ENCODE data around the gene EGLN2. TPM values are rescaled to one million over a fixed set of nuclear protein-coding genes. Genes with fewer than 3 reads are reported as not detected.

Gene EGLN2
- total and polyA plus RNA-seq, 10 of the 15 experiments (the other 5 are each of a cell fraction or from before 2014, with no cell fraction given): 8.6 to 93.0 (median 66.8) TPM

DNA sequence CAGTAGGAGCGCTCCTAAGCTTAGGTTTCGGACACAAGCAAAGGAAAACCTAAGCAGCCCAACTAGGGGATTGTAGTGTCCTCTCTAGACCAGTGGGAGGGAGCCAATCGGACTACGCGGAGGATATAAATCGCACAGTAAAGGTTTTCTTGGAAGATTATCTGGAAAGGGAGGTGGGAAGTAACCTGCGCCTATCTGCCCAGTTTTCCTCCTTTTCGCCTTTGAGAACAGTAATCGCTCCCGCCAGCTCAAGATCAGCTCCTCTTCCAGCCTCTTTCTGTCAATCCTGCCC lies 21.4 kb upstream of the EGLN2 start (continued):
- TF ChIP-seq GABPA (IDR thresholded peaks at IDR 0.05; ENCODE audit: low read depth): no peak
- TF ChIP-seq, protein P1, sequence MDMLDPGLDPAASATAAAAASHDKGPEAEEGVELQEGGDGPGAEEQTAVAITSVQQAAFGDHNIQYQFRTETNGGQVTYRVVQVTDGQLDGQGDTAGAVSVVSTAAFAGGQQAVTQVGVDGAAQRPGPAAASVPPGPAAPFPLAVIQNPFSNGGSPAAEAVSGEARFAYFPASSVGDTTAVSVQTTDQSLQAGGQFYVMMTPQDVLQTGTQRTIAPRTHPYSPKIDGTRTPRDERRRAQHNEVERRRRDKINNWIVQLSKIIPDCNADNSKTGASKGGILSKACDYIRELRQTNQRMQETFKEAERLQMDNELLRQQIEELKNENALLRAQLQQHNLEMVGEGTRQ (IDR thresholded peaks at IDR 0.05; ENCODE audit: borderline replicate concordance, low read depth, low read length): no peak
- TF ChIP-seq ZSCAN29 (IDR thresholded peaks at IDR 0.05): no peak
- TF ChIP-seq ESRRA (IDR thresholded peaks at IDR 0.05; ENCODE audit: low read length): 0 out of 2 replicates have a peak, but pooled peaks have one; percentile 36
- TF ChIP-seq, protein P2, sequence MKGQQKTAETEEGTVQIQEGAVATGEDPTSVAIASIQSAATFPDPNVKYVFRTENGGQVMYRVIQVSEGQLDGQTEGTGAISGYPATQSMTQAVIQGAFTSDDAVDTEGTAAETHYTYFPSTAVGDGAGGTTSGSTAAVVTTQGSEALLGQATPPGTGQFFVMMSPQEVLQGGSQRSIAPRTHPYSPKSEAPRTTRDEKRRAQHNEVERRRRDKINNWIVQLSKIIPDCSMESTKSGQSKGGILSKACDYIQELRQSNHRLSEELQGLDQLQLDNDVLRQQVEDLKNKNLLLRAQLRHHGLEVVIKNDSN (IDR thresholded peaks at IDR 0.05; ENCODE audit: borderline replicate concordance, extremely low read length, insufficient read depth, low read depth, low read length): no peak
- no peak for TF ChIP-seq CREM (IDR thresholded peaks at IDR 0.05; ENCODE audit: low read depth)
- TF ChIP-seq TCF7 (IDR thresholded peaks at IDR 0.05; ENCODE audit: borderline replicate concordance): no peak
- TF ChIP-seq NBN (IDR thresholded peaks at IDR 0.05): peak; percentile 47
- no peak for TF ChIP-seq ASH2L (IDR thresholded peaks at IDR 0.05; ENCODE audit: borderline replicate concordance, low read depth)
- no peak for TF ChIP-seq KDM1A (IDR thresholded peaks at IDR 0.05; ENCODE audit: borderline replicate concordance)
- TF ChIP-seq EGR1 (IDR thresholded peaks at IDR 0.05; ENCODE audit: borderline replicate concordance in 1 of 2, low read depth in 2 of 2, low read length in 2 of 2): no peak
- TF ChIP-seq, protein P3, sequence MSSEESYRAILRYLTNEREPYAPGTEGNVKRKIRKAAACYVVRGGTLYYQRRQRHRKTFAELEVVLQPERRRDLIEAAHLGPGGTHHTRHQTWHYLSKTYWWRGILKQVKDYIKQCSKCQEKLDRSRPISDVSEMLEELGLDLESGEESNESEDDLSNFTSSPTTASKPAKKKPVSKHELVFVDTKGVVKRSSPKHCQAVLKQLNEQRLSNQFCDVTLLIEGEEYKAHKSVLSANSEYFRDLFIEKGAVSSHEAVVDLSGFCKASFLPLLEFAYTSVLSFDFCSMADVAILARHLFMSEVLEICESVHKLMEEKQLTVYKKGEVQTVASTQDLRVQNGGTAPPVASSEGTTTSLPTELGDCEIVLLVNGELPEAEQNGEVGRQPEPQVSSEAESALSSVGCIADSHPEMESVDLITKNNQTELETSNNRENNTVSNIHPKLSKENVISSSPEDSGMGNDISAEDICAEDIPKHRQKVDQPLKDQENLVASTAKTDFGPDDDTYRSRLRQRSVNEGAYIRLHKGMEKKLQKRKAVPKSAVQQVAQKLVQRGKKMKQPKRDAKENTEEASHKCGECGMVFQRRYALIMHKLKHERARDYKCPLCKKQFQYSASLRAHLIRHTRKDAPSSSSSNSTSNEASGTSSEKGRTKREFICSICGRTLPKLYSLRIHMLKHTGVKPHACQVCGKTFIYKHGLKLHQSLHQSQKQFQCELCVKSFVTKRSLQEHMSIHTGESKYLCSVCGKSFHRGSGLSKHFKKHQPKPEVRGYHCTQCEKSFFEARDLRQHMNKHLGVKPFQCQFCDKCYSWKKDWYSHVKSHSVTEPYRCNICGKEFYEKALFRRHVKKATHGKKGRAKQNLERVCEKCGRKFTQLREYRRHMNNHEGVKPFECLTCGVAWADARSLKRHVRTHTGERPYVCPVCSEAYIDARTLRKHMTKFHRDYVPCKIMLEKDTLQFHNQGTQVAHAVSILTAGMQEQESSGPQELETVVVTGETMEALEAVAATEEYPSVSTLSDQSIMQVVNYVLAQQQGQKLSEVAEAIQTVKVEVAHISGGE (CRISPR knock-in tag; IDR thresholded peaks at IDR 0.05): no peak
- TF ChIP-seq, protein P4, sequence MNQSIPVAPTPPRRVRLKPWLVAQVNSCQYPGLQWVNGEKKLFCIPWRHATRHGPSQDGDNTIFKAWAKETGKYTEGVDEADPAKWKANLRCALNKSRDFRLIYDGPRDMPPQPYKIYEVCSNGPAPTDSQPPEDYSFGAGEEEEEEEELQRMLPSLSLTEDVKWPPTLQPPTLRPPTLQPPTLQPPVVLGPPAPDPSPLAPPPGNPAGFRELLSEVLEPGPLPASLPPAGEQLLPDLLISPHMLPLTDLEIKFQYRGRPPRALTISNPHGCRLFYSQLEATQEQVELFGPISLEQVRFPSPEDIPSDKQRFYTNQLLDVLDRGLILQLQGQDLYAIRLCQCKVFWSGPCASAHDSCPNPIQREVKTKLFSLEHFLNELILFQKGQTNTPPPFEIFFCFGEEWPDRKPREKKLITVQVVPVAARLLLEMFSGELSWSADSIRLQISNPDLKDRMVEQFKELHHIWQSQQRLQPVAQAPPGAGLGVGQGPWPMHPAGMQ (IDR thresholded peaks at IDR 0.05; ENCODE audit: borderline replicate concordance): no peak
- TF ChIP-seq RELA (IDR thresholded peaks at IDR 0.05; ENCODE audit: borderline replicate concordance, partially characterized antibody): peak; percentile 14
- TF ChIP-seq PML (IDR thresholded peaks at IDR 0.05; ENCODE audit: low read length): peak; percentile 93
- peak; percentile 69 for TF ChIP-seq SMAD1 (IDR thresholded peaks at IDR 0.05; ENCODE audit: low read depth, partially characterized antibody)
- no peak for TF ChIP-seq TCF3 (IDR thresholded peaks at IDR 0.05; ENCODE audit: borderline replicate concordance, insufficient read depth, low read depth, low read length)
- TF ChIP-seq NFYA (IDR thresholded peaks at IDR 0.05; ENCODE audit: borderline replicate concordance, low read depth, low read length): peak; percentile 51; the same call in 1 of the 2 replicates
- TF ChIP-seq SIX5 (IDR thresholded peaks at IDR 0.05; ENCODE audit: low read depth, low read length, severe bottlenecking): no peak
- TF ChIP-seq SPI1 (IDR thresholded peaks at IDR 0.05; ENCODE audit: borderline replicate concordance, insufficient read depth, low read depth, low read length): no peak
- TF ChIP-seq, protein P5, sequence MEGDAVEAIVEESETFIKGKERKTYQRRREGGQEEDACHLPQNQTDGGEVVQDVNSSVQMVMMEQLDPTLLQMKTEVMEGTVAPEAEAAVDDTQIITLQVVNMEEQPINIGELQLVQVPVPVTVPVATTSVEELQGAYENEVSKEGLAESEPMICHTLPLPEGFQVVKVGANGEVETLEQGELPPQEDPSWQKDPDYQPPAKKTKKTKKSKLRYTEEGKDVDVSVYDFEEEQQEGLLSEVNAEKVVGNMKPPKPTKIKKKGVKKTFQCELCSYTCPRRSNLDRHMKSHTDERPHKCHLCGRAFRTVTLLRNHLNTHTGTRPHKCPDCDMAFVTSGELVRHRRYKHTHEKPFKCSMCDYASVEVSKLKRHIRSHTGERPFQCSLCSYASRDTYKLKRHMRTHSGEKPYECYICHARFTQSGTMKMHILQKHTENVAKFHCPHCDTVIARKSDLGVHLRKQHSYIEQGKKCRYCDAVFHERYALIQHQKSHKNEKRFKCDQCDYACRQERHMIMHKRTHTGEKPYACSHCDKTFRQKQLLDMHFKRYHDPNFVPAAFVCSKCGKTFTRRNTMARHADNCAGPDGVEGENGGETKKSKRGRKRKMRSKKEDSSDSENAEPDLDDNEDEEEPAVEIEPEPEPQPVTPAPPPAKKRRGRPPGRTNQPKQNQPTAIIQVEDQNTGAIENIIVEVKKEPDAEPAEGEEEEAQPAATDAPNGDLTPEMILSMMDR (IDR thresholded peaks at IDR 0.05 in 2 of 3, conservative IDR thresholded peaks at IDR 0.05 in 1 of 3; ENCODE audit: control insufficient read depth in 2 of 3, extremely low read depth in 1 of 3, insufficient read depth in 1 of 3, low read depth in 3 of 3, low read length in 3 of 3): no peak
- no peak for TF ChIP-seq ZNF384 (IDR thresholded peaks at IDR 0.05; ENCODE audit: borderline replicate concordance, low read depth, low read length)
- TF ChIP-seq, protein P6, sequence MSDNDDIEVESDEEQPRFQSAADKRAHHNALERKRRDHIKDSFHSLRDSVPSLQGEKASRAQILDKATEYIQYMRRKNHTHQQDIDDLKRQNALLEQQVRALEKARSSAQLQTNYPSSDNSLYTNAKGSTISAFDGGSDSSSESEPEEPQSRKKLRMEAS (IDR thresholded peaks at IDR 0.05; ENCODE audit: low read depth, low read length): no peak
